Measurements from ENCODE around the gene PRDM15. TPM values are rescaled to one million over a fixed set of nuclear protein-coding genes. Genes with fewer than 3 reads are reported as not detected.
A peak's percentile ranks its signal among the peaks of the same experiment; 100 is the strongest.
"Not testable (repeated sequence)": the region's sequence is repeated elsewhere in the genome, so short reads cannot be mapped to it uniquely, and the experiment has no call there.

The PRDM15 gene
- total and polyA plus RNA-seq, 2 donors (not counting 1 experiment from before 2014, with no cell fraction given) = 2.3 to 3.6 TPM

DNA sequence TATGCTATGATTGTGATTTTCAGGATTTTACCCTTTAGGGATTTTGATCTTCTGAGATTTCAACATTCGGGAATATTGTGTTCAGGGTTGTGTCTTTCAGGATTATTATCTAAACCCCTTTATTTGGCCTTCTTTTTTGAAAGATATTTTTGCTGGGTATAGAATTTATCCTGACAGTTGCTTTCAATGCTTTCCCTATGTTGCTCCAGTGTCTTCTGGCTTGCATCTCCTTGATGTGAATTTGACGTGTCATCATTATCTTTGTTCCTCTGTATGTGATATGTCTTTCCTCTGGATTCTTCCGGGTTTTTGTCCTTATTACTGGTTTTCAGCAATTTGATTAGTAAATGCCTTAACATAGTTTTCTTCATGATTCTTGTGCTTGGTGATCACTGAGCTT is 86.4 kb downstream of the PRDM15 start:
- H4K20me1 ChIP-seq (ENCODE audit: control insufficient read depth, extremely low read depth, insufficient read depth, low read length) = no peaks in the 10 kb centered on the region
- H3K4me3 ChIP-seq (replicated peaks in 1 of 4; ENCODE audit: control extremely low read depth in 1 of 4, insufficient read depth in 1 of 4, low read depth in 3 of 4, low read length in 4 of 4) = no peak overlapping the region
- no peaks in the 10 kb centered on the region for H3K79me2 ChIP-seq (ENCODE audit: control insufficient read depth, insufficient read depth, low read length)
- H2AFZ ChIP-seq (ENCODE audit: low read length) = no peak overlapping the region
- no peak overlapping the region for H3K4me2 ChIP-seq (ENCODE audit: extremely low read depth, insufficient read depth, low read length)
- no peaks in the 10 kb centered on the region for H3K36me3 ChIP-seq (ENCODE audit: control insufficient read depth, insufficient read depth, low read length)
- H3K27me3 ChIP-seq (ENCODE audit: control insufficient read depth, insufficient read depth, low read length) = peaks cover 3% of the 10 kb centered on the region
- H3K4me1 ChIP-seq (ENCODE audit: control insufficient read depth, extremely low read depth, insufficient read depth, low read length) = no peaks in the 10 kb centered on the region
- DNase-seq (ENCODE audit: low read depth in 2 of 2) = no peak
- H3K9ac ChIP-seq (ENCODE audit: insufficient read depth, low read length) = no peak overlapping the region
- H3K9me3 ChIP-seq (ENCODE audit: control insufficient read depth, insufficient read depth, low read depth, low read length) = no peaks in the 10 kb centered on the region
- TF ChIP-seq EZH2 (IDR thresholded peaks at IDR 0.05; ENCODE audit: low read length, missing control alignments) = no peak
- TF ChIP-seq, protein P1, sequence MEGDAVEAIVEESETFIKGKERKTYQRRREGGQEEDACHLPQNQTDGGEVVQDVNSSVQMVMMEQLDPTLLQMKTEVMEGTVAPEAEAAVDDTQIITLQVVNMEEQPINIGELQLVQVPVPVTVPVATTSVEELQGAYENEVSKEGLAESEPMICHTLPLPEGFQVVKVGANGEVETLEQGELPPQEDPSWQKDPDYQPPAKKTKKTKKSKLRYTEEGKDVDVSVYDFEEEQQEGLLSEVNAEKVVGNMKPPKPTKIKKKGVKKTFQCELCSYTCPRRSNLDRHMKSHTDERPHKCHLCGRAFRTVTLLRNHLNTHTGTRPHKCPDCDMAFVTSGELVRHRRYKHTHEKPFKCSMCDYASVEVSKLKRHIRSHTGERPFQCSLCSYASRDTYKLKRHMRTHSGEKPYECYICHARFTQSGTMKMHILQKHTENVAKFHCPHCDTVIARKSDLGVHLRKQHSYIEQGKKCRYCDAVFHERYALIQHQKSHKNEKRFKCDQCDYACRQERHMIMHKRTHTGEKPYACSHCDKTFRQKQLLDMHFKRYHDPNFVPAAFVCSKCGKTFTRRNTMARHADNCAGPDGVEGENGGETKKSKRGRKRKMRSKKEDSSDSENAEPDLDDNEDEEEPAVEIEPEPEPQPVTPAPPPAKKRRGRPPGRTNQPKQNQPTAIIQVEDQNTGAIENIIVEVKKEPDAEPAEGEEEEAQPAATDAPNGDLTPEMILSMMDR (conservative IDR thresholded peaks at IDR 0.05 in 1 of 2, IDR thresholded peaks at IDR 0.05 in 1 of 2; ENCODE audit: low read depth in 1 of 2, low read length in 2 of 2) = no peak
- H3K27ac ChIP-seq (ENCODE audit: insufficient read depth, low read length) = no peak overlapping the region

DNA sequence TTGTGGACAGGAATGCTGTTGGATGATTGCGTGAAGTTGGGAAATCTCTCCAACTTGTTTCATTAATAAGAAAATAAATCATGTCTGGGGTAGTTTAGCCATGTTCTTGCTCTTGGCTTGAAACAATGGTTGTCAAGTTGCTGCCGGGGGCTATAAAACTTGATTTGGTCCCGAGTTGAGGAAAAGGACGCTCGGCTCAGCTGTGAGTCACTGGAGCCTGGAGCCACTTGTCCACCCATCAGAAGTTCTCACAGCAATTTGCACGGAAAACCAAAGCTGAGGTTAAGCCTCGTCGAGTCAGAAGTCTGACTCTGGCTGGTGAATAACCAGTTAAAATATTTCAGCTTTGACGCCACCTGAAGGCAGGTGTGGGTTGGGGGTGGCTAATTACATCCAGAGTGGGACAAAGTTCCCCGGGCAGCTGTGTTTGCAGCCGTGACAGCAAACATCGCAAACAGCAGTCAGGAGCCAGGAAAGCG is 92.6 kb downstream of the PRDM15 start:
- no peaks in the 10 kb centered on the region for H3K79me2 ChIP-seq (ENCODE audit: control insufficient read depth, insufficient read depth, low read length)
- no peaks in the 10 kb centered on the region for H3K9me3 ChIP-seq (ENCODE audit: control insufficient read depth, insufficient read depth, low read depth, low read length)
- no peaks in the 10 kb centered on the region for H4K20me1 ChIP-seq (ENCODE audit: control insufficient read depth, extremely low read depth, insufficient read depth, low read length)
- H3K36me3 ChIP-seq (ENCODE audit: control insufficient read depth, insufficient read depth, low read length) = no peaks in the 10 kb centered on the region
- no peak overlapping the region for H3K4me2 ChIP-seq (ENCODE audit: extremely low read depth, insufficient read depth, low read length)
- TF ChIP-seq, protein P1 (conservative IDR thresholded peaks at IDR 0.05 in 1 of 2, IDR thresholded peaks at IDR 0.05 in 1 of 2; ENCODE audit: low read depth in 1 of 2, low read length in 2 of 2) = no peak
- no peak for TF ChIP-seq EZH2 (IDR thresholded peaks at IDR 0.05; ENCODE audit: low read length, missing control alignments)
- H3K27ac ChIP-seq (ENCODE audit: insufficient read depth, low read length) = no peak overlapping the region
- no peaks in the 10 kb centered on the region for H3K4me1 ChIP-seq (ENCODE audit: control insufficient read depth, extremely low read depth, insufficient read depth, low read length)
- no peak overlapping the region for H3K4me3 ChIP-seq (replicated peaks in 1 of 4; ENCODE audit: control extremely low read depth in 1 of 4, insufficient read depth in 1 of 4, low read depth in 3 of 4, low read length in 4 of 4)
- H3K27me3 ChIP-seq (ENCODE audit: control insufficient read depth, insufficient read depth, low read length) = peaks cover 3% of the 10 kb centered on the region
- DNase-seq (ENCODE audit: low read depth in 2 of 2) = peak in 1 of 2 donors; percentile 69
- H3K9ac ChIP-seq (ENCODE audit: insufficient read depth, low read length) = no peak overlapping the region
- H2AFZ ChIP-seq (ENCODE audit: low read length) = no peak overlapping the region

DNA sequence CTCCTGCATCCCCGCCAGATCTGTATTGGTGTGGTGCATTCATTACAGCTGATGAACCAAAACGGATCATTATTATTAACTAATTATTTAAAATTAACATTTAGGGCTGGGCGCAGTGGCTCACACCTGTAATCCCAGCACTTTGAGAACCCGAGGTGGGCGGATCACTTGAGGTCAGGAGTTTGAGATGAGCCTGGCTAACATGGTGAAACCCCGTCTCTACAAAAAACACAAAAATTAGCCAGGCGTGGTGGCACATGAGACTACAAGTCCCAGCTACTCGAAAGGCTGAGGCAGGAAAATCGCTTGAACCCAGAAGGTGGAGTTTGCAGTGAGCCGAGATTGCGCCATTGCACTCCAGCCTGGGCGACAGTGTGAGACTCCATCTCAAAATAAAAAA is 93.9 kb downstream of the PRDM15 start:
- not testable (repeated sequence) for H3K79me2 ChIP-seq (ENCODE audit: control insufficient read depth, insufficient read depth, low read length); H3K27ac ChIP-seq (ENCODE audit: insufficient read depth, low read length); H3K4me2 ChIP-seq (ENCODE audit: extremely low read depth, insufficient read depth, low read length); DNase-seq (ENCODE audit: low read depth in 2 of 2); H3K27me3 ChIP-seq (ENCODE audit: control insufficient read depth, insufficient read depth, low read length); H4K20me1 ChIP-seq (ENCODE audit: control insufficient read depth, extremely low read depth, insufficient read depth, low read length); H3K36me3 ChIP-seq (ENCODE audit: control insufficient read depth, insufficient read depth, low read length); H2AFZ ChIP-seq (ENCODE audit: low read length); H3K4me1 ChIP-seq (ENCODE audit: control insufficient read depth, extremely low read depth, insufficient read depth, low read length); H3K9ac ChIP-seq (ENCODE audit: insufficient read depth, low read length); H3K9me3 ChIP-seq (ENCODE audit: control insufficient read depth, insufficient read depth, low read depth, low read length); H3K4me3 ChIP-seq (replicated peaks in 1 of 4; ENCODE audit: control extremely low read depth in 1 of 4, insufficient read depth in 1 of 4, low read depth in 3 of 4, low read length in 4 of 4)

Measured in fibroblast of lung (primary cell).